HepG2 (cell line): ENCODE data around the gene HJURP. TPM values are rescaled to one million over a fixed set of nuclear protein-coding genes. Genes with fewer than 3 reads are reported as not detected.

Experiments used
- ATAC-seq: fragments of 200-7000 bp; cut with Tn5 transposase; 3 replicates; pipeline ENCODE4 v1.9.1; 2020; ENCODE audit warnings: mild to moderate bottlenecking, moderate library complexity
- BruUV-seq: library from RNA; stranded (reverse); fragments of 400-500 nt; replicated peaks from 2 replicates; lab custom pipeline; 2021; lab: Mats Ljungman, UMichigan
- CTCF ChIA-PET: fragments of 300-600 bp; formaldehyde crosslinking; extraction: SDS; loops from one replicate; lab custom pipeline; 2021; ENCODE audit warnings: low total read pairs, inconsistent platforms, low intra/inter-chr PET ratio; lab: Yijun Ruan, JAX
- POLR2A ChIA-PET: fragments of 350-600 bp; sonication (Branson Sonifier 250); formaldehyde crosslinking; loops from one replicate; lab custom pipeline; 2020; ENCODE audit warnings: antibody characterized with exemption, inconsistent platforms; lab: Yijun Ruan, JAX
- DNase-seq: peaks from one replicate; pipeline ENCODE4 v3.0.0-alpha.2; 2015; ENCODE audit warnings: low spot score
- FAIRE-seq: peaks from 3 replicates; lab custom pipeline; 2011; peaks lifted over from hg19 to GRCh38; lab: Jason Lieb, UNC
- H2AFZ ChIP-seq: one replicate; pipeline ENCODE4 v1.6.1; 2011; ENCODE audit warnings: low read length, inconsistent platforms
- H3K27ac ChIP-seq: fragments of 300-600 bp; 3 replicates; pipeline ENCODE4 v1.8.0; 2011; ENCODE audit warnings: mixed run types, mild to moderate bottlenecking, mixed read lengths, low read length, inconsistent platforms; ENCODE audit not compliant: insufficient read depth; ENCODE audit errors: extremely low read length
- H3K27me3 ChIP-seq, 2 experiments: fragments of 200-600 bp in 1 of 2; 2 replicates in 1 of 2; 3 replicates in 1 of 2; pipeline versions ENCODE4 v1.6.0 to v1.8.0; 2011; ENCODE audit warnings: low read length in 2 of 2, mild to moderate bottlenecking in 2 of 2, moderate library complexity in 2 of 2, inconsistent platforms in 1 of 2; ENCODE audit not compliant: insufficient read depth in 2 of 2, control insufficient read depth in 1 of 2
- H3K36me3 ChIP-seq, 2 experiments: fragments of 200-600 bp in 1 of 2; replicated peaks in 1 of 2; 2 replicates in 1 of 2; 3 replicates in 1 of 2; pipeline versions ENCODE4 v1.5.1 to v1.8.0; 2011; ENCODE audit warnings: low read length in 2 of 2, inconsistent platforms in 1 of 2; ENCODE audit not compliant: insufficient read depth in 2 of 2, control insufficient read depth in 1 of 2
- H3K4me1 ChIP-seq: 2 replicates; pipeline ENCODE4 v1.5.1; 2012; ENCODE audit warnings: low read length, inconsistent platforms; ENCODE audit not compliant: insufficient read depth
- H3K4me2 ChIP-seq: 2 replicates; pipeline ENCODE4 v1.6.0; 2011; ENCODE audit warnings: low read depth, low read length, inconsistent platforms
- H3K4me3 ChIP-seq, 3 experiments: fragments of 200-600 bp in 1 of 3; sonication (generic), shearing (Covaris generic) in 1 of 3; replicated peaks in 1 of 3; 2 replicates each; pipeline ENCODE4 v1.5.1; 2011 to 2016; ENCODE audit warnings: low read length in 3 of 3, inconsistent platforms in 2 of 3, low read depth in 2 of 3, mild to moderate bottlenecking in 2 of 3, control low read depth in 1 of 3, mixed read lengths in 1 of 3; ENCODE audit not compliant: insufficient read depth in 1 of 3
- H3K79me2 ChIP-seq: one replicate; pipeline ENCODE4 v1.6.1; 2011; ENCODE audit warnings: low read length, inconsistent platforms; ENCODE audit not compliant: insufficient read depth
- H3K9ac ChIP-seq: 2 replicates; pipeline ENCODE4 v1.6.0; 2011; ENCODE audit warnings: mild to moderate bottlenecking, low read depth, low read length, inconsistent platforms; ENCODE audit not compliant: insufficient read depth
- H3K9me3 ChIP-seq: 2 replicates; pipeline ENCODE4 v1.5.1; 2012; ENCODE audit warnings: mild to moderate bottlenecking, low read length
- H4K20me1 ChIP-seq: 2 replicates; pipeline ENCODE4 v1.6.0; 2011; ENCODE audit warnings: inconsistent platforms, mild to moderate bottlenecking, low read length, moderate library complexity; ENCODE audit not compliant: insufficient read depth
- ATF1 ChIP-seq: IDR thresholded peaks from 2 replicates; pipeline ENCODE4 v1.6.1; 2016; ENCODE audit warnings: mild to moderate bottlenecking, control low read depth
- EP300 ChIP-seq, 3 experiments: sonication (generic) in 1 of 3; formaldehyde crosslinking in 1 of 3; IDR thresholded peaks; 2 replicates each; pipeline versions ENCODE4 v1.5.1 to v1.6.1; 2011 to 2020; ENCODE audit warnings: low read depth in 2 of 3, low read length in 2 of 3, borderline replicate concordance in 1 of 3, improper control_type of control experiment in 1 of 3, mild to moderate bottlenecking in 1 of 3, missing genetic modification reagents in 1 of 3, moderate library complexity in 1 of 3
- HNF4A ChIP-seq: sonication (generic); formaldehyde crosslinking; IDR thresholded peaks from 2 replicates; pipeline ENCODE4 v1.4.0; 2020; ENCODE audit warnings: missing genetic modification reagents
- HOXA3 ChIP-seq: sonication (generic); formaldehyde crosslinking; IDR thresholded peaks from 2 replicates; pipeline ENCODE4 v1.5.0; 2020; ENCODE audit warnings: missing genetic modification reagents
- HOXA7 ChIP-seq: sonication (generic); formaldehyde crosslinking; IDR thresholded peaks from 2 replicates; pipeline ENCODE4 v1.8.1; 2022; ENCODE audit warnings: mild to moderate bottlenecking, missing genetic modification reagents, moderate library complexity
- HOXD1 ChIP-seq: sonication (generic); formaldehyde crosslinking; IDR thresholded peaks from 2 replicates; pipeline ENCODE4 v1.5.0; 2020; ENCODE audit warnings: missing genetic modification reagents
- NRL ChIP-seq: sonication (generic); formaldehyde crosslinking; IDR thresholded peaks from 2 replicates; pipeline ENCODE4 v1.5.0; 2020; ENCODE audit warnings: missing genetic modification reagents, mild to moderate bottlenecking, moderate library complexity, borderline replicate concordance
- TGIF2 ChIP-seq: IDR thresholded peaks from 2 replicates; pipeline ENCODE4 v1.6.1; 2016; ENCODE audit warnings: control low read depth, missing compliant biosample characterization
- YEATS4 ChIP-seq: sonication (generic); formaldehyde crosslinking; IDR thresholded peaks from 2 replicates; pipeline ENCODE4 v1.4.0; 2020; ENCODE audit warnings: missing genetic modification reagents, borderline replicate concordance
- ZFAT ChIP-seq: sonication (generic); formaldehyde crosslinking; conservative IDR thresholded peaks from 2 replicates; pipeline ENCODE4 v1.8.1; 2023; ENCODE audit warnings: missing genetic modification reagents, inconsistent platforms
- ZNF280D ChIP-seq: sonication (generic); formaldehyde crosslinking; IDR thresholded peaks from 2 replicates; pipeline ENCODE4 v1.5.1; 2020; ENCODE audit warnings: mild to moderate bottlenecking, missing genetic modification reagents
- ZNF331 ChIP-seq: sonication (generic); formaldehyde crosslinking; IDR thresholded peaks from 2 replicates; pipeline ENCODE4 v1.4.0; 2020; ENCODE audit warnings: missing genetic modification reagents
- ZNF335 ChIP-seq: sonication (generic); formaldehyde crosslinking; IDR thresholded peaks from 2 replicates; pipeline ENCODE4 v1.4.0; 2020; ENCODE audit warnings: missing genetic modification reagents
- ZNF550 ChIP-seq: sonication (generic); formaldehyde crosslinking; IDR thresholded peaks from 2 replicates; pipeline ENCODE4 v1.4.0; 2020; ENCODE audit warnings: mild to moderate bottlenecking, missing genetic modification reagents, borderline replicate concordance
- ZNF747 ChIP-seq: sonication (generic); formaldehyde crosslinking; IDR thresholded peaks from 2 replicates; pipeline ENCODE4 v1.8.1; 2023; ENCODE audit warnings: missing genetic modification reagents, mild to moderate bottlenecking, borderline replicate concordance
- WGBS: methylation state at CpG from one replicate; pipeline ENCODE4 v1.1.6; 2017; ENCODE audit warnings: low lambda C conversion rate; 5-methylcytosine and 5-hydroxymethylcytosine counted together
- in situ Hi-C: cut with HindIII; loops from 2 replicates; pipeline ENCODE4 v1.10.0; 2017; ENCODE audit warnings: low pct_unique_long_range_greater_than_20kb; ENCODE audit not compliant: extremely low pct_ligation_motif_present
- intact Hi-C: fragments of 100-400 bp; cut with micrococcal nuclease; formaldehyde crosslinking; loops from one replicate; pipeline ENCODE4 v1.10.0; 2022; ENCODE audit not compliant: unreplicated experiment
- polyA plus RNA-seq, 8 experiments: library from polyadenylated mRNA; depleted of rRNA in 3 of 8; stranded (reverse) in 7 of 8; unstranded in 1 of 8; fragments of >200 nt; fragmentation: Illumina TruSeq in 4 of 8; extraction: Trizol in 4 of 8; gene quantifications; 2 replicates each; pipeline versions ENCODE4 v1.2.1 to v1.2.3, GENCODE V29; 2011 to 2016; ENCODE audit warnings: low read depth in 4 of 8, missing spikeins in 1 of 8, mixed read lengths in 1 of 8; ENCODE audit not compliant: insufficient read depth in 1 of 8
- total RNA-seq, 5 experiments: library from RNA; depleted of rRNA; stranded (reverse); fragments of >200 nt; fragmentation: Illumina TruSeq; extraction: Trizol; gene quantifications; 2 replicates each; pipeline ENCODE4 v1.2.3, GENCODE V29; 2016; ENCODE audit warnings: low read depth in 1 of 5
- TF ChIP-seq, protein P1 (sequence below): IDR thresholded peaks from 2 replicates; pipeline ENCODE4 v1.6.1; 2012; ENCODE audit warnings: low read length, improper control_type of control experiment
- TF ChIP-seq, protein P2 (sequence below): IDR thresholded peaks from 2 replicates; pipeline ENCODE4 v1.6.1; 2012; ENCODE audit warnings: inconsistent platforms
- TF ChIP-seq, protein P3 (sequence below): sonication (generic); formaldehyde crosslinking; IDR thresholded peaks from 2 replicates; pipeline ENCODE4 v1.4.0; 2020; ENCODE audit warnings: mild to moderate bottlenecking, missing genetic modification reagents

HJURP gene
- total and polyA plus RNA-seq, 2 of the 13 experiments (the other 11 are each of a cell fraction or from before 2014, with no cell fraction given), result 36.3 to 43.9 TPM

DNA sequence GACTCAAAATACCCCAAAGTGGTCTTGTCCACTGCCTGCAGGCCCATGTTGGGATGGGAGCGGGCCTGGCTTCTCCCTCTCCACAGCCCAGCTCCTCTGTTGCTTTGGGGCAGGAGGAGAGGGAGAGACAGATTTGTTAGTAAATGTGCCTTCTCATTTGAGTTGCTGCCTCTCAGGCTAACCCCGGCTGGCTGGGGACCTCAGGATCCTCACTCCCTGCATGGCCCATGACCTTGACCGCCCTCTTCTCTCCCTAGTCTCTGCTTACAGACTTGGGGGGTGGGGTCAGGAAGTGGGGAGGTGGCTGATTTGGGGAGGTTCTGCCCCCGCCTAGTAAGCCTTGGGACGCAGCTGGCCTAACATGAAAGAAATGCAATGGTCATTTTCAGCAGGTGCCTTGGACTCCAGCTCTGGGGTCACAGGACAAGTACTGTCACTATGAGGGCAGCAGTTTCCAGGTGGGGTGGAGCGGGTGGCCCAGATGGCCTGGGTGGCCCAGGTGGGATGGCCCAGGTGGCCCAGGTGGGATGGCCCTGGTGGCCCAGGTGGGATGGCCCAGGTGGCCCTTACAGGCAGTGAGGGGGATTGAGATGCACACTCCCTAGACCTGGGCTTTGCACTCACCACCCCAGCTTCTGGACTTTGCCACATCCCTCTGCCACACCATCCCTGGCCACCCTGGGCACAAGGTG is 24.1 kb downstream of the HJURP start:
- no peak overlapping the region for H3K27ac ChIP-seq

More for the DNA sequence above, 24.1 kb downstream of the HJURP start:
- Histone ChIP-seq H3K4me2 (no peak overlapping the region), H3K36me3 (peaks cover 2 to 4% of the 10 kb centered on the region in 2 experiments; a peak in 3 of 5 replicates), H4K20me1 (no peaks in the 10 kb centered on the region), H3K4me1 (no peaks in the 10 kb centered on the region), H3K9me3 (no peaks in the 10 kb centered on the region), H3K9ac (no peak overlapping the region), H3K27me3 (no peaks in the 10 kb centered on the region), H2AFZ (no peak overlapping the region), H3K4me3 (no peak overlapping the region), H3K79me2 (no peaks in the 10 kb centered on the region)
- ChIA-PET CTCF (no interaction called here), POLR2A (no interaction called here)
- 77% methylated on average over 6 of the region's 6 CpGs for WGBS
- in situ Hi-C loops (loop anchor here (25.0 kb wide), 1 partner anchor 518 kb away; the partner anchor contains the start of gene SAG), intact Hi-C loops (loop anchor here (10.0 kb wide), 1 partner anchor 385 kb away; no protein-coding TSS in a partner anchor)
- no peak for FAIRE-seq
- no peak for TF ChIP-seq EP300 (IDR thresholded peaks at IDR 0.05; ENCODE audit: low read depth in 2 of 2, low read length in 2 of 2)
- no peak for TF ChIP-seq EP300 (CRISPR knock-in tag; IDR thresholded peaks at IDR 0.05; ENCODE audit: borderline replicate concordance)
- TF ChIP-seq HNF4A (CRISPR knock-in tag), result no peak
- no peak for TF ChIP-seq ZNF331 (CRISPR knock-in tag)
- TF ChIP-seq, protein P1, sequence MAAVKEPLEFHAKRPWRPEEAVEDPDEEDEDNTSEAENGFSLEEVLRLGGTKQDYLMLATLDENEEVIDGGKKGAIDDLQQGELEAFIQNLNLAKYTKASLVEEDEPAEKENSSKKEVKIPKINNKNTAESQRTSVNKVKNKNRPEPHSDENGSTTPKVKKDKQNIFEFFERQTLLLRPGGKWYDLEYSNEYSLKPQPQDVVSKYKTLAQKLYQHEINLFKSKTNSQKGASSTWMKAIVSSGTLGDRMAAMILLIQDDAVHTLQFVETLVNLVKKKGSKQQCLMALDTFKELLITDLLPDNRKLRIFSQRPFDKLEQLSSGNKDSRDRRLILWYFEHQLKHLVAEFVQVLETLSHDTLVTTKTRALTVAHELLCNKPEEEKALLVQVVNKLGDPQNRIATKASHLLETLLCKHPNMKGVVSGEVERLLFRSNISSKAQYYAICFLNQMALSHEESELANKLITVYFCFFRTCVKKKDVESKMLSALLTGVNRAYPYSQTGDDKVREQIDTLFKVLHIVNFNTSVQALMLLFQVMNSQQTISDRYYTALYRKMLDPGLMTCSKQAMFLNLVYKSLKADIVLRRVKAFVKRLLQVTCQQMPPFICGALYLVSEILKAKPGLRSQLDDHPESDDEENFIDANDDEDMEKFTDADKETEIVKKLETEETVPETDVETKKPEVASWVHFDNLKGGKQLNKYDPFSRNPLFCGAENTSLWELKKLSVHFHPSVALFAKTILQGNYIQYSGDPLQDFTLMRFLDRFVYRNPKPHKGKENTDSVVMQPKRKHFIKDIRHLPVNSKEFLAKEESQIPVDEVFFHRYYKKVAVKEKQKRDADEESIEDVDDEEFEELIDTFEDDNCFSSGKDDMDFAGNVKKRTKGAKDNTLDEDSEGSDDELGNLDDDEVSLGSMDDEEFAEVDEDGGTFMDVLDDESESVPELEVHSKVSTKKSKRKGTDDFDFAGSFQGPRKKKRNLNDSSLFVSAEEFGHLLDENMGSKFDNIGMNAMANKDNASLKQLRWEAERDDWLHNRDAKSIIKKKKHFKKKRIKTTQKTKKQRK, result no peak
- TF ChIP-seq, protein P2, sequence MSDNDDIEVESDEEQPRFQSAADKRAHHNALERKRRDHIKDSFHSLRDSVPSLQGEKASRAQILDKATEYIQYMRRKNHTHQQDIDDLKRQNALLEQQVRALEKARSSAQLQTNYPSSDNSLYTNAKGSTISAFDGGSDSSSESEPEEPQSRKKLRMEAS, result no peak
- TF ChIP-seq ZNF550 (CRISPR knock-in tag), result no peak
- TF ChIP-seq ZNF280D (CRISPR knock-in tag), result no peak
- no peak for TF ChIP-seq NRL (CRISPR knock-in tag)
- TF ChIP-seq ZFAT (CRISPR knock-in tag), result no peak
- no peak for TF ChIP-seq HOXA7 (CRISPR knock-in tag)
- TF ChIP-seq HOXA3 (CRISPR knock-in tag), result no peak
- no peak for TF ChIP-seq ZNF335 (CRISPR knock-in tag)
- no peak for TF ChIP-seq TGIF2 (CRISPR knock-in tag)
- TF ChIP-seq ZNF747, result no peak
- TF ChIP-seq ATF1, result no peak
- no peak for TF ChIP-seq HOXD1 (CRISPR knock-in tag)
- TF ChIP-seq YEATS4 (CRISPR knock-in tag), result no peak
- TF ChIP-seq, protein P3, sequence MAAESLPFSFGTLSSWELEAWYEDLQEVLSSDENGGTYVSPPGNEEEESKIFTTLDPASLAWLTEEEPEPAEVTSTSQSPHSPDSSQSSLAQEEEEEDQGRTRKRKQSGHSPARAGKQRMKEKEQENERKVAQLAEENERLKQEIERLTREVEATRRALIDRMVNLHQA (CRISPR knock-in tag), result no peak
- BruUV-seq, result no TSS peak
- no peak for DNase-seq
- peak; percentile 33 for ATAC-seq
